COLO668 (cell line): ENCODE results near the gene KRT28.
"Not testable (repeated sequence)": the region's sequence is repeated elsewhere in the genome, so short reads cannot be mapped to it uniquely, and the experiment has no call there.

Experiments used
- DNase-seq: peaks from one replicate; lab custom pipeline; 2025; ENCODE audit not compliant: unreplicated experiment; lab: John Stamatoyannopoulos, UW

Gene KRT28

DNA sequence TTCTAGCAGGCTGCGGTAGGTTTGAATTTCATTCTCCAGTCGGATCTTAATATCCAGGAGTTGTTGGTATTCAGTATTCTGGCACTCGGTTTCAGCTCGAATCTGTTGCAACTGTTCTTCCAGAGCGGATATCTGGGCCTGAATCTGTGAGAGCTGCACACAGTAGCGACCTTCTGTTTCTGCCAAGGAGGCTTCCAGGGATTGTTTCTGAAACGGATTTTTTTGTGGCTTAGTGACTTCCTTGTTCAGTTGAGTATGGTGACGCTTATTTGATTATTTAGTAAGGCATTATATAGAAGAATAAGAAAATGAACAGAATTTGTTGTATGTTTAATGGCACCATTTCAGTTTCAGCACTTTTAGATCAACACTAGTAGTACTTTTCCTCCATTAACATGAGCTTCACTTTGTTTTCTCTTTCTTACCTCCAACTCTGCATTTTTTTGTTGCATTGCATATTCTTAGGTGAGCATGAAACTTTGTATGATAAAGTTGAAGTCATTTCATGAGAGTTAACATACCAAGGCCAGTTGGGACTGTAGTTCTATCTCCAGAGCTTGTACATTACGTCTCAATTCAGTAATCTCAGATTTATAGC lies 19.9 kb upstream of the KRT28 start:
- no peak for DNase-seq

DNA sequence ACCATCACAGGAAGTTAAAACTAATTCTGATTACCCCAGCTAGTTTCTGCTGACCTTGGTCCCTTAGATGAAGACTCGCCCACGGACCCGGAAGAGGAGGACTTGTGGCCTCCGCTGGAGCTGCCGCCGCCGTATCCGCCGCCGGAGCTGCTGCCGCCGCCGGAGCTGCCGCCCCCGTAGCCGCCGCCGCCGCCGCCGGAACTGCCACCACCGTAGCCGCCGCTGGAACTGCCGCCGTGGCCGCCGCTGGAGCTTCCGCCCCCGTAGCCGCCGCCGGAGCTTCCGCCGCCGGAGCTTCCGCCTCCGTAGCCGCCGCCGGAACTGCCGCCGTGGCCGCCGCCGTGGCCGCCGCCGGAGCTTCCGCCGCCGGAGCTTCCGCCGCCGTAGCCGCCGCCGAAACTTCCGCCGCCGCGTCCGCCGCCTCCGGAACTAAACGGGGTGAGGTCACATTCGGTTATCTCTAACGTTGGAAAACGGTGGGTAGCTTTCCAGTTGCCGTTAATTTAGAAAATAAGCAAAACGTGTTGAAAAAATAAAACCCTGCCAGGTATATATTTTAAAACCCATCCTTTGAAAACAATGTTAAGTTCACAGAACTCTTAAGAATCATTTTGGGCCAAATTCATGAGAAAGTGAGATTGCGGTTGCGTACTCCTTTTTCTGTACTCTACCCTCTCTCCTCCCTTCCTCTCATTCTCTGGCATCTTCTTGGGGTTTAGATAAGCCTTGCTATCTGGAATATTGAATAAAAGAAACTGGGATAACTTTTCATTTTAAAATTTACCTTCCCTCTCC lies 19.2 kb upstream of the KRT28 start:
- peak; percentile 76 for DNase-seq

DNA sequence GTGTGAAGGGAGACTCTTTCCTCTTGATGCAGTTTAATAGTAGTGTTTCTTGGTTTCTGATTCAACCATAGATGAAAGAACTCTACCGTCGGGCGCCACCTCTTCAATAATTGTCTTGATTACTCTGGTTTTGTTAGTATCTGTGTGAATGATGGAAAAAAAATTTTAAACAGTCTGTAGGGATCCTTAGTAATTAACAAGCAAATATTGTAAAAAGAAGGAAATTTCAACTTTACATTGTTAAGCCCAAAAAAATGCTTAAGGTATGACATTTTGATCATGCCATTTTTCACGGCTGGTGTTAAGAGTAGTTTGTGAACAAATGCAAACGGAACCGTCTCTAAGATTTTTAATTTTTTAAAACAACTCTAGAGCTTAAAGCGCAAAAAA lies 18.6 kb upstream of the KRT28 start:
- no peak for DNase-seq

DNA sequence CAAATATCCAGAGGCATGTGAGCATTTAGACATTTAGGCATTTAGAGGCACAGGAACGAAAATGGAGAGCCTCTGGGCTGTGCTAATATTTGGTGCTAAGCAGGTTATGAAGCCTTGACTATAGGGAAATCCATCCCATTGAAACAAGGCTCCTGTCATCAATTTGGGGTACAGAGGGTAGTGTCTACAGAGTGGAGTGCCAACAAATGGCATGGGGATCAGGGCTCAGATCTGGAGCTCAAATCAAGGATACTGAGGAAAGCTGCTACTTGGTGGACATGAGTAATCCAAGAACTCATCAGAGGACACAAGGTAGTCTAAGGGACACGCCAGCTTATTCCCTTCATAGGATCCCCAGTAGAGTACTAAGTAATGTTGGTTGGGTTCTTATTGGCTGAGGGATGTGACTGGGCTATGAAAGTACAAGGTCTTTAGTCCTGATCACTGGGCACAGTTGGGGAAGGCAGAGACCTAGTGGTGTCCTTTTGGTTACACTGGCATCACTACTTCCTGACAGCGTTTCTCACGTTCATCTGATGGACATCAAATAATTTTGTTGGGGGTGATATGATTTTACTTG lies 17.4 kb upstream of the KRT28 start:
- no peak for DNase-seq

DNA sequence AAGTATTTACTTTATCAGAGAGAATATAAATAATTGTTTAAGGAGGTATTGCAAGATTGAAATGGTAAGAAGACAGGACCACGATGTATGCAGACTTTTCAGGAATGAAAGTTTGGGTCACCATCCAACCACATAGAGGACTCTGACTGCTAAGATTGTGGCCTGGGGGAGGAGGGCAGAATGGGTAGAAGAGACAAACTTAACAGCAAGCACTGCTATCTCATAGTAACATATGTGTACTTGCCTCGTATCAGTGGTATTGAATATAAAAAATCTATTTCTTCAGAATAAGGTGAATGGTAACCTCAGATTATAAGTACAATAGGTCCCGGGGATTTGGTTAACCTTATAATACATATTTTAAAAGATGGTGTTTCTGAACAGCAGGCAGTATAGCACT lies 16.8 kb upstream of the KRT28 start:
- DNase-seq = no peak

DNA sequence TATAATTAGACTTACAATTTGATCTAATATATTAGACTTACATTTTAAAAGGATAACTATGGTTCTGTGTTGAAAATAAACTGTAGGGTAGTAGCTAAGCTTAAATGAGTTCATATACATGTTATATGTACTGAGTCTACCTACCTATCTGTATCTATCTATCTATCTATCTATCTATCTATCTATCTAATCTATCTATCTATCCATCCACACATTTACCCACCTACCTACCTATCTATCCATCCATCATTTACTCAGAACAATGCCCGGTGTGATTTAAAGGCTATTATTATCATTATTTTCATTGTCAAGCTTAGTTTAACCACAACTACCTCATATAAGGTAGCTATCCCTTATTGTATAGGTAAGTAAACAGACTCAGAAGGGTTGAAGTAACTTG lies 15.6 kb upstream of the KRT28 start:
- no peak for DNase-seq

DNA sequence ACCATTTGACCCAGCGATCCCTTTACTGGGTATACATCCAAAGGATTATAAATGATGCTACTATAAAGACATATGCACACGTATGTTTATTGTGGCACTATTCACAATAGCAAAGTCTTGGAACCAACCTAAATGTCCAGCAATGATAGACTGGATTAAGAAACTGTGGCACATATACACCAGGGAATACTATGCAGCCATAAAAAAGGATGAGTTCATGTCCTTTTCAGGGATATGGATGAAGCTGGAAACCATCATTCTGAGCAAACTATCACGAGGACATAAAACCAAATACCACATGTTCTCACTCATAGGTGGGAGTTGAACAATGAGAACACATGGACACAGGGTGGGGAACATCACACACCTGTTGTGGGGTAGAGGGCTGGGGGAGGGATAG lies 14.9 kb upstream of the KRT28 start:
- DNase-seq = not testable (repeated sequence)

DNA sequence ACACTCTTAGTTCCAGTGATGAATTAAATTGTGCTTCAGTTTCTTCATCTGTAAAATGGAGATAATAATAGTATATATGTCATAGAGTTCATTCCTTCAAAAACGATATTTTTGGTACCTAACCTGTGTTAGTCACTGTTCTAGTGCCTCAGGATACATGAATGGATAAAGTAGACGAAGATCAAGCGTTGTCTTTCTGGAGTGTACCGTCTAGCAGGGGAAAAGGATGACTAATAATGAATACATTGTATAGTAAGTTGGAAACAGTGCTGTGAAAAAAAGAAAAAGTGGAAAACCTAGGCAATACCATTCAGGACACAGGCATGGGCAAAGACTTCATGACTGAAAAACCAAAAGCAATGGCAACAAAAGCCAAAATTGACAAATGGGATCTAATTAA lies 14.0 kb upstream of the KRT28 start:
- no peak for DNase-seq

DNA sequence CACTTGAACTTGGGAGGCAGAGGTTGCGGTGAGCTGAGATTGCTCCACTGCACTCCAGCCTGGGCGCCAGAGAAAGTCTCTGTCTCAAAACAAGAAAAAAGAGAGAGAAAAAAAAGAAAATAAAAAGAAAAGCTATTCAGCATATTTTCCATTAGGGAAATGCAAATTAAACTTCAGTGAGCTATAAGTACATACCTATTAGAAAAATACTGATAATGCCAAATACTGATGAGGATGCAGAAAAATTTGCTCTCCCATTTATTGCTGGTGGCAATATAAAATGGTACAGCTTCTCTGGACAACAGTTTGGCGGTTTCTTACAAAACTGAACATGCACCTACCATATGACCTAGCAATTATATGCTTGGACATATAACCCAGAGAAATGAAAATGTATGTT lies 12.9 kb upstream of the KRT28 start:
- no peak for DNase-seq

DNA sequence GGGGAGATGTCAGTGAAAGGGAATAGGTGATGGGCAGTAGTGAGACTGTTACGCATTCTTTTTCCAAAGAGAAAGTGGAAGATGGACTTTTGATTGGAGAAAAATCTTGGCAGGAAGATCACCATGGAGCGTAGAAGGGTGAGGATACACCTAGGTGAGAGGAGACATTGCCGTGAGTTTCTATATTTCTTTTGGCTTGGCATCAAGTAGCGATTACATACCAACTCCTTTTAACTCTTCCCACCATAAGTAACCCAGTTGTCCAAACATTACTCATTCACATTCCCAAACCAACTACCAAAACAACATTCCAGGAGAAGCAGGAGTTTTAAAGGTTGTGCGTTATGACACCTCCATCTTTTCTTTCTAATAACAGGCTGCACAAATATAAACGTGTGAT lies 10.7 kb upstream of the KRT28 start:
- DNase-seq = no peak

DNA sequence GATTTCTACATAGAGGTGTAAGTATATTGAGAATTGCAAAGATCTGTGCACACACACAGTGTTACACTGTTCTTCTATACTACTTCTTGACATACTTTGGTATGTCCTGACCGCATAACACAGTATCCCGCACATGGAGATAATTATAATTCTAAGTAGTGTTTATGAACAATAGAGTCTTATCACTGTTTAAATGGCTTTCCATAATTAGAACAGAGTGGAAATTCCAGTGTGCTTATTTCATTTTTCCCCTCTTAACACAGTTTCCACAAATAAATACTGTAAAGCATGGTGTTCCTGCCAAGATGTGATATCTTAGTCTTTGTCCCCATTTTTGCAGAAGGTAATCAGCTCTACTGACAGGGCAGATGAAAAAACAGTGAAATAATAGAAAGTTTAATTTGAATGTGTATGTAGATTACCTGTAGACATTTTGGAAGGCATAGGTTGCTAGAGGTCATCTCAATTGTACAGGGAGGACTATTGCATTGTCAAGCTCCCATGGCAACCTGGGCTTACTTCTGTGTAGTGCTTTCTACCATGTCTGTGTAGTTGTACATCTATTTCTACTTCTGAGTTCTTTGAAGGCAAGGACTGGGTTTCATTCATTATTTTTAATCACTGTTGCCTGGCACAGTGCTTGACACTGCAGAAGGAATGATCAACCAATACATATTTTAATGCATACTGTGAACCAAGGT lies 10.1 kb upstream of the KRT28 start:
- DNase-seq = no peak

DNA sequence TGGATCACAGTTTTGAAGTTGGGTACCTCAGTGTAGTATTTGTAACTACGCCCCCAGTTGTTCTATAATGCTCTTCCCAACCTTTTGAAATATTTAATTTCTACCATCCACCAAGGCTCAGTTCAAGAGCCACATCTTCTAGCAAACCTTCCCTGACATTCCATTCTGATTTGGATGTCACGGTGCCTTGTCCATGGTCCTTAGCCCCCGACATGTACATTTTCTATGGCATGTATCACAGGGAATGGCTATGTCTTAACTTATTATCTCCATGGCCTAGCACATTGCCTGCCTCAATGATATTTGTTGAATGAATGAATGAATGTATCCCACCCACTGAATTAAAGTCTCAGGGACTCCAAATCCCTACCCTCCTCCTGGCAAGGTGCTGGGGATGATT lies 6.4 kb upstream of the KRT28 start:
- DNase-seq = no peak

DNA sequence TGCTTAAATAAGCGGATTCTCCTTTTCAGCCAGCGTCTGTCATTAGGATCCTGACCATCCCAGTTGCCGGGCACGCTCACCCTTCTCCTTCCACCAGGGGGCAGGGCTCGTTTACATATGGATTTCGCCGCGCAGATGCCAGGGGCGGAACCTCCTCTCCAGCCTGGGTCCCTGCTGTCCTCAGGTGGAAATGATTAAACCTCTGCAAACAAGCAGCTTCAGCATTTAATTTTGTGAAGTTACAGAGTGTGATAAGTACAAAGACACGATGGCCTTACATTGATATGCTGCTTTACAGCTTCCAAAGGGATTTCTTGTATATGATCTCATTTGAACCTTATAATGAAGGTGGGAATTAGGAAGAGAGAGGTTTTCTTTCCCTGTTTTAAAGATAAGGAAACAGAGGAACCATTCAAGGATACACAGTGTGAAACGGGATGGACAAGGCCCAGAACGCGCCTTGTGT lies 3.9 kb upstream of the KRT28 start:
- peak; percentile 74 for DNase-seq

DNA sequence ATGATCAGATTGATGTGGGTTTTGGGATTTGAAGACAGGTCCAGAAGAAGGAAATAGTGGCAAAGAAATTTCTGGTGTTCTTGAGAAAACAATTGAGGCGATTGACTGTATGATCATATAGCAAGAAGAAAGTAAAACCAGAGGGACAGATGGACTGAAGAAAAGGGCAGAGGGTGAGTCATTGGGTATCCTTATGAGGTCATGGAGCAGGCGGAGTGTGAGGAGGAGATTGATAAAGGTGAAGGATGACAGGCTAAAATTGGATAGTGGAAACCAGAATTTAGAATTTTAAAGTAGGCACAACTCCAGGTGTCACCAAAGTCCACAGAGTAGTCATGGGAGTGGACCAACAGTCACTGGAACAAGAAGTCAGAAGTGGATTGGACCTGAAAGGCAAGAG lies 1.4 kb upstream of the KRT28 start:
- no peak for DNase-seq

DNA sequence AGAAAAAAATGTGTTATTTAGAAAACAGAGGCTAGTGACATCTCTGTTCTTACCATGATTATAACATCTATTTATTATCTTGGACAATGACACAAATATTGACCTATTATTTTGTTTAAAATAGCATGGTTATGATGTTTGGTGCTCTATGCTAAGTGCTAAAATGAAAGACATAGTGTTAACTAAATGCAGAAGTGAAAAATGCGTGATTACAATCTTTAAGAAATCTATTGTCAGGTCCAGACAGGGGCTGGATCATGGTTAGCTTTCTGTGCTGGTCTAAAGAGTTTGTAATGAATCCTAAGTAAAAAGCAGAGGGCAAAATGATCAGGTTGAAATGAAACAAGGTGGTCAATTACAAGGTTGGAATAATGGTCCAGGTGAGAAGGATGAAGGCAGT lies 622 bp upstream of the KRT28 start:
- DNase-seq = no peak

DNA sequence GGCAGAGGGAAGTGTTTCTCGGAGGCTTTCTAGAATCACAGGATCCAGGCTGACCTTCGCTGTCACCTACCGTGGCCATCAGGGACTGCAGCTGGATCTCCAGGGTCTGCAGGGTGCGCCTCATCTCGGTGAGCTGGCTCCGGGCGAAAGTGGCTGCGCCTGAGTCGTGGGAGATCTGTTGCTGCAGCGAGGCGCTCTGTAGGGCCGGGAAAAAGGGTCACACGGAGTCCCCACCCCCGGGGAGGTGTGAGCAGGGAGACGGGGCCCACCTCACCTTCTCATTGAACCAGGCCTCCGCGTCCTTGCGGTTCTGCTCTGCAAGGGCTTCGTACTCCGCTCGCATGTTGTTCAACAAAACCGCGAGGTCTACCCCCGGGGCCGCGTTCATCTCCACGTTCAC lies 2.9 kb downstream of the KRT28 start:
- no peak for DNase-seq

DNA sequence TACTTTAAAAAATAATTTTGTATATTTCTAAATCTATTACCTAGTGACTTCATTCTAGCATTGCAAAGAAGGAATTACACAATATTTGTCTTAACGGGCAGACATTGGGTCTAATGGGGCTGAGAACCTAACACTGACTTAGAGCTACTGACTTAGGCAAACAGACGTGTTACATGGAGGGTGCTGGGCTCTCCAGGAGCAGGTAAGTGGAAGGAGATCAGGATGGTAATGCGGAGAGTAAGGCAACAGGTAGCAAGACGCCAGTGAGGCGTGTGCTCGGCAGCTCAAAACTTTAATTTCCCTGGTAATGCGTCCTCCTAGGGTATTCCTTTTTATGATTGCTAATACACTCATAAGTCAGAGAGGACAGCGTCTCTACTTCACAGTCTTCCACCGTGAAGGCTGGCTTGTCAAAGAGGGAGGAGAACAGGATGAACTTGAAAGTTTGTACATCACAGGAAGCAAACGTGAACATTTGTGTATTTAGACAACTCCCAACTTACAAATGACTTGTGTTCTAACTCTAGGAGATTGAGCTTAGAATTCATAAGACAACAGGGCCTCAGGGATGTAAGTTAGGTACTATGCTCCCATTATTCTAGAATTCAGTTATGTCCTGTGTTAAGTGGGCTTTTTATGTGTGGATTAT lies 4.6 kb downstream of the KRT28 start:
- DNase-seq = no peak

DNA sequence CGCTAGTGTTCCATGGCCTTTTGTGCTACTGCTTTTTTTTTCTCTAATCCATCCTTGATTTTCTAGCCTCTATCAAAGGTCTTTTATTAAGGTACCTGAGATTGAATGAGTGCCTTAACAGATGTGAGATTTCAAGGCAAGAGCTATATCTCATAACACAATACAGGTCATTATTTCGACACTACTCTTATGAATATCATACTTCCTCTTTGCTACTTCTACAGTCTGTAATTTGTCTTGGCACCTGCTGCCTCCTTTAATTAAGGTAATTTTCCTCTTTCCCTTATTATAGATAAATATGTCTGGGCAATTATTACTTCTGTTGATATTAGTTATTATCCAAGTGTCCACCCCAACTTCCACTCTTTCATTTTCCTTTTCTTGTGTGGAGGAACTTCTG lies 5.3 kb downstream of the KRT28 start:
- DNase-seq = no peak

DNA sequence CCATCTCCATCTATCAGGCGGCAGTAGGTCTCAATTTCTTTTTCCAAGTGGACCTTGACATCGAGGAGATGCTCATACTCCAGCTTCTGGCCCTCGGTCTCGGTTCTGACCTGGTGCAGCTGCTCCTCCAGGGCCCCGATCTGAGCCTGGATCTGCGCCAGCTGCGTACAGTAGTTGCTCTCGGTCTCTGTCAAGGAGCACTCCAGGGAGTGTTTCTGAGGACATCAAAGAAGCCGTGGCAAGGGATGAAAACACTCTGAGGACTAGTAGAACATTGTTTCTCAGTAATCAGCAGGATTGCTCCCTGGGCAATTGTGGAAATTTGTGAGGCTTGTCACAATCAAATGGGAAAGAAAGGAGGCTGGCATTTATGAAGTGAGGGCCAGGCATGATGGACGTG lies 5.9 kb downstream of the KRT28 start:
- DNase-seq = no peak

DNA sequence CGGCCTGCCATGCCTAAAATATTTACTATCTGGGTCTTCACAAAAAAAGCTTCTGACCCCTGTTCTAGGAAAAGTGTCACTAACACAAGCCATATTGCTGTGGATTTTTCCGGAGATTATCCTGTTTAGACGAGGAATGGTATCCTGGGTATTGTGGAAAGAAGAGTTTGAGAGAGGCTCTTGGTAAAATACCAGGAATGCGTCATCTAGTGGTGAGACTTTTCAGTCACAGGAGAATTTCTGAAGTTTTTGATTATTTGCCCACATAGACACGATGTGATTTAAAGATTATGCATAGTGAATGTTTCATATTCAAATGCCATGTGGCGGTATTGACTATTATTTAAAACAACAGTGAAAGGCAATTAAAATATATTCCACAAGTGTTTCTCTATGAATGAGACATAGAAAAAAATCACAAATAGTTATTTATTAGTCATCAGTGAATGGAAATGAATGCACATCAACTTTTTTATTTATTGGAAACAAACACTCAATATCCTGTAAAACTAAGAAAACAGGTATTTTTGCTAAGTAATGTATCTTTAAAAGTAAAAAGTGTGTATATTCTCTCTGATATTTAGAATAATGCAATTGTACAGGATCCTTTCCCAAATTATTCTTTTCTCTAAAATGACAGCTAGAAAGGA lies 7.8 kb downstream of the KRT28 start:
- DNase-seq = no peak

DNA sequence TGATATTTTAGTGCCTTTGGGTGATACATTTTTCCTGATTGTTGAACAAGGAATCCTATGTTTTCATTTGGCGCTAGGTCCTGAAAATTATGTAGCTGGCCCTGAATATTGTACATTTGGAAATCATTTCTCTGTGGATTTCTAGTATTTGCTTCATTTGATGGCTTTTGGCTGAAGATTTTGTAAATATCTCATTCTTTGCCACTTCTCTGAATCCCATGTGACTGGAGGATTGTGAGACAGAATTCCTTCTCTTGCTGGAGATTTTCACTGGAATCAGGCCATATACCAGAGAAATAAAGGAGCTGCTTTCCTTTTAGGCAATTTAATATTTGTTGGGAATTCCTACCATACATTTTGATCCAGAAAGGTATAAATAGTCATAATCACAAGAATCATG lies 8.6 kb downstream of the KRT28 start:
- DNase-seq = no peak
